Stimulated activated CD8-positive, alpha-beta memory T cell treated with anti-CD3 and anti-CD28 coated beads, Interleukin-15, amount 100 ng/mL, for 4 hours (primary cell): Measurements from ENCODE around the gene ADAM8.
"Not testable (repeated sequence)": the region's sequence is repeated elsewhere in the genome, so short reads cannot be mapped to it uniquely, and the experiment has no call there.

ENCODE experiments used
- DNase-seq, 2 donors: peaks; one replicate each; pipeline ENCODE4 v3.0.0-alpha.2; 2020; ENCODE audit warnings: low read depth in 2 of 2

ADAM8 gene

GRCh38 chr10:133231244-133231945 lies 45.3 kb downstream of the ADAM8 start:
- DNase-seq, result no peak

GRCh38 chr10:133230387-133231195 lies 46.1 kb downstream of the ADAM8 start:
- no peak for DNase-seq

- no peak for DNase-seq
Observed at GRCh38 chr10:133230044-133230361, 46.7 kb downstream of the ADAM8 start, which contains the start of gene UTF1. Gene UTF1, plus strand, starts transcription at chr10:133230217. Its CDS starts 72 bp downstream, at chr10:133230289.

- DNase-seq, result no peak
Observed at GRCh38 chr10:133229265-133230043, 47.2 kb downstream of the ADAM8 start.

- DNase-seq, result no peak
Observed at GRCh38 chr10:133227256-133227655, 49.4 kb downstream of the ADAM8 start.

GRCh38 chr10:133226251-133226808 lies 50.3 kb downstream of the ADAM8 start:
- DNase-seq, result no peak

- no peak for DNase-seq
Observed at GRCh38 chr10:133225707-133226191, 50.9 kb downstream of the ADAM8 start.

GRCh38 chr10:133224756-133225372 lies 51.8 kb downstream of the ADAM8 start:
- no peak for DNase-seq

GRCh38 chr10:133224076-133224475 lies 52.6 kb downstream of the ADAM8 start:
- DNase-seq, result no peak

- not testable (repeated sequence) for DNase-seq
Observed at GRCh38 chr10:133221756-133222155, 54.9 kb downstream of the ADAM8 start.

GRCh38 chr10:133221331-133221730 lies 55.3 kb downstream of the ADAM8 start:
- no peak for DNase-seq

GRCh38 chr10:133219782-133220181 lies 56.9 kb downstream of the ADAM8 start:
- no peak for DNase-seq

- no peak for DNase-seq
Observed at GRCh38 chr10:133218891-133219290, 57.8 kb downstream of the ADAM8 start.

- DNase-seq, result no peak
Observed at GRCh38 chr10:133217800-133218589, 58.7 kb downstream of the ADAM8 start.

GRCh38 chr10:133216776-133217175 lies 59.9 kb downstream of the ADAM8 start:
- no peak for DNase-seq

- DNase-seq, result no peak
Observed at GRCh38 chr10:133215586-133215985, 61.1 kb downstream of the ADAM8 start.

GRCh38 chr10:133214468-133215410 lies 61.9 kb downstream of the ADAM8 start:
- no peak for DNase-seq

GRCh38 chr10:133213641-133214467 lies 62.8 kb downstream of the ADAM8 start:
- DNase-seq, result no peak
